Ishikawa (cell line): ENCODE measurements around the gene CLECL1.

Experiments
- CEBPB ChIP-seq: IDR thresholded peaks from 2 replicates; pipeline ENCODE4 v1.6.1; 2012
- CREB1 ChIP-seq: IDR thresholded peaks from 2 replicates; pipeline ENCODE4 v1.6.1; 2012; ENCODE audit warnings: low read depth
- EGR1 ChIP-seq: IDR thresholded peaks from 2 replicates; pipeline ENCODE4 v1.6.1; 2012
- EP300 ChIP-seq: IDR thresholded peaks from 2 replicates; pipeline ENCODE4 v1.6.1; 2012; ENCODE audit warnings: borderline replicate concordance
- FOXM1 ChIP-seq: IDR thresholded peaks from 2 replicates; pipeline ENCODE4 v1.6.1; 2012; ENCODE audit warnings: low read depth, borderline replicate concordance
- NFIC ChIP-seq: IDR thresholded peaks from 2 replicates; pipeline ENCODE4 v1.6.1; 2012
- RAD21 ChIP-seq: IDR thresholded peaks from 2 replicates; pipeline ENCODE4 v1.6.1; 2012; ENCODE audit warnings: low read depth
- TAF1 ChIP-seq: IDR thresholded peaks from 2 replicates; pipeline ENCODE4 v1.6.1; 2012; ENCODE audit warnings: low read depth, mild to moderate bottlenecking
- TCF12 ChIP-seq: IDR thresholded peaks from 2 replicates; pipeline ENCODE4 v1.6.1; 2012; ENCODE audit warnings: low read depth
- TEAD4 ChIP-seq: IDR thresholded peaks from 2 replicates; pipeline ENCODE4 v1.6.1; 2012
- YY1 ChIP-seq: IDR thresholded peaks from 2 replicates; pipeline ENCODE4 v1.6.1; 2012; ENCODE audit warnings: low read depth
- ZBTB7A ChIP-seq: IDR thresholded peaks from 2 replicates; pipeline ENCODE4 v1.6.1; 2012; ENCODE audit warnings: low read depth
- TF ChIP-seq, protein P1 (sequence below): IDR thresholded peaks from 2 replicates; pipeline ENCODE4 v1.6.1; 2012; ENCODE audit warnings: low read depth, mild to moderate bottlenecking
- TF ChIP-seq, protein P2 (sequence below): IDR thresholded peaks from 2 replicates; pipeline ENCODE4 v1.6.1; 2012
- TF ChIP-seq, protein P3 (sequence below): IDR thresholded peaks from 2 replicates; pipeline ENCODE4 v1.6.1; 2012

CLECL1 gene

DNA sequence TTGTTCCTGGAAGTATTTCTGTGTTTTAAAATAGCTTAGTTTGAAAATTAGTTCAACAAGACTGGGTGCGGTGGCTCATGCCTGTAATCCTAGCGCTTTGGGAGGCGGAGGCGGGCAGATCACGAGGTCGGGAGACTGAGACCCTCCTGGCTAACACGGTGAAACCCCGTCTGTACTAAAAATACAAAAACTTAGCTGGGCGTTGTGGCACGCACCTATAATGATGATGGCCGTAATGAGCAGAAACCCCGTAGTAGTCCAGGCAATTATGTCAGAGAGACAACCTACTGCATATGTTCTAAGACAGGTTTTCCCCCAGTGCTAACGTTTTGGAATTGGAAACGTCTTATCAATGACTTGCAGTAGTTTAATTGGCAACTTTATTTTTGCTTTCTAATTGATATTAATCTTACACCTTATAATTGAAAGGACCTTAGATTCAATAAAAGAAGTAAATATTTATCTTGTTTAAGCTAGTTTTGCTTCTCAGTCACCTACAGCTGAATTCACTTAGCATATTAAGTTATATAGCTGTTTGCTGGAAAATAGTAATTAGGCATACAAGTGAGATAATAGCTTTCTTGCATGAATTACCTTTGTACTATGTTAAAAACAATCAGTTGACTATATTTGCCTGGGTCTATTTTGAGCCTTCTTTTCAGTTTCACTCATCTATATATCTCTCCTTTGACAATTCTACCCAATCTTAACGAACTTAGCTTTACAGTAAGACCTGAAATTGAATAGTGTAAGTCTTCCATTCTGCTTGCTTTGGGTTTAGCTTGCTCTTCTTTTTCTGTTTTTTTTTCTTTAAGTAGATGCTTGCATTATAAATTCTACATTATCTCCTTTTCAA lies 15.6 kb downstream of the CLECL1 start:
- TF ChIP-seq TCF12 (no peak), ZBTB7A (no peak), CEBPB (no peak), RAD21 (no peak), TEAD4 (no peak), NFIC (no peak), FOXM1 (no peak), EGR1 (no peak), TAF1 (no peak), CREB1 (no peak), EP300 (no peak), YY1 (no peak)
- TF ChIP-seq, protein P1, sequence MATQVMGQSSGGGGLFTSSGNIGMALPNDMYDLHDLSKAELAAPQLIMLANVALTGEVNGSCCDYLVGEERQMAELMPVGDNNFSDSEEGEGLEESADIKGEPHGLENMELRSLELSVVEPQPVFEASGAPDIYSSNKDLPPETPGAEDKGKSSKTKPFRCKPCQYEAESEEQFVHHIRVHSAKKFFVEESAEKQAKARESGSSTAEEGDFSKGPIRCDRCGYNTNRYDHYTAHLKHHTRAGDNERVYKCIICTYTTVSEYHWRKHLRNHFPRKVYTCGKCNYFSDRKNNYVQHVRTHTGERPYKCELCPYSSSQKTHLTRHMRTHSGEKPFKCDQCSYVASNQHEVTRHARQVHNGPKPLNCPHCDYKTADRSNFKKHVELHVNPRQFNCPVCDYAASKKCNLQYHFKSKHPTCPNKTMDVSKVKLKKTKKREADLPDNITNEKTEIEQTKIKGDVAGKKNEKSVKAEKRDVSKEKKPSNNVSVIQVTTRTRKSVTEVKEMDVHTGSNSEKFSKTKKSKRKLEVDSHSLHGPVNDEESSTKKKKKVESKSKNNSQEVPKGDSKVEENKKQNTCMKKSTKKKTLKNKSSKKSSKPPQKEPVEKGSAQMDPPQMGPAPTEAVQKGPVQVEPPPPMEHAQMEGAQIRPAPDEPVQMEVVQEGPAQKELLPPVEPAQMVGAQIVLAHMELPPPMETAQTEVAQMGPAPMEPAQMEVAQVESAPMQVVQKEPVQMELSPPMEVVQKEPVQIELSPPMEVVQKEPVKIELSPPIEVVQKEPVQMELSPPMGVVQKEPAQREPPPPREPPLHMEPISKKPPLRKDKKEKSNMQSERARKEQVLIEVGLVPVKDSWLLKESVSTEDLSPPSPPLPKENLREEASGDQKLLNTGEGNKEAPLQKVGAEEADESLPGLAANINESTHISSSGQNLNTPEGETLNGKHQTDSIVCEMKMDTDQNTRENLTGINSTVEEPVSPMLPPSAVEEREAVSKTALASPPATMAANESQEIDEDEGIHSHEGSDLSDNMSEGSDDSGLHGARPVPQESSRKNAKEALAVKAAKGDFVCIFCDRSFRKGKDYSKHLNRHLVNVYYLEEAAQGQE, result no peak
- TF ChIP-seq, protein P2, sequence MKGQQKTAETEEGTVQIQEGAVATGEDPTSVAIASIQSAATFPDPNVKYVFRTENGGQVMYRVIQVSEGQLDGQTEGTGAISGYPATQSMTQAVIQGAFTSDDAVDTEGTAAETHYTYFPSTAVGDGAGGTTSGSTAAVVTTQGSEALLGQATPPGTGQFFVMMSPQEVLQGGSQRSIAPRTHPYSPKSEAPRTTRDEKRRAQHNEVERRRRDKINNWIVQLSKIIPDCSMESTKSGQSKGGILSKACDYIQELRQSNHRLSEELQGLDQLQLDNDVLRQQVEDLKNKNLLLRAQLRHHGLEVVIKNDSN, result no peak
- TF ChIP-seq, protein P3, sequence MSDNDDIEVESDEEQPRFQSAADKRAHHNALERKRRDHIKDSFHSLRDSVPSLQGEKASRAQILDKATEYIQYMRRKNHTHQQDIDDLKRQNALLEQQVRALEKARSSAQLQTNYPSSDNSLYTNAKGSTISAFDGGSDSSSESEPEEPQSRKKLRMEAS, result no peak

DNA sequence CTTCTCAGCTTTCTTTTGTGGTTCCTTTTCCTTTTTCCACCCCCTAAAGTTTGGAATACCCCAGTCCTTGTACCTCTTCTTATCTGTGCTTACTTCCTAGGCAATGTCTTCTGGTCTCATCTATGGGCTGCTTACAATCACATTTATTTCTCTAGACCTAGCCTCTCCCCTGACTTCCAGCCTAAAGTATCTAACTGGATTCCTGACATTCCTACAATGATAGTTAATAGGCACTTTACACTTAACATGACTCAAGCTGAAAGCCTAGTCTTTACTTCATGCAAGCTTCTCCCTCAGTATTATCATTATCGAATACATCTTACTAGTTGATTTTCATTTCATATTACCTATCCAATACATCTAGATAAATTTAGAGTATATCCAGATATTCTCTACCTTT lies 21.2 kb downstream of the CLECL1 start:
- no peak for TF ChIP-seq FOXM1
- peak; percentile 53; the same call in 1 of the 2 replicates for TF ChIP-seq TEAD4

DNA sequence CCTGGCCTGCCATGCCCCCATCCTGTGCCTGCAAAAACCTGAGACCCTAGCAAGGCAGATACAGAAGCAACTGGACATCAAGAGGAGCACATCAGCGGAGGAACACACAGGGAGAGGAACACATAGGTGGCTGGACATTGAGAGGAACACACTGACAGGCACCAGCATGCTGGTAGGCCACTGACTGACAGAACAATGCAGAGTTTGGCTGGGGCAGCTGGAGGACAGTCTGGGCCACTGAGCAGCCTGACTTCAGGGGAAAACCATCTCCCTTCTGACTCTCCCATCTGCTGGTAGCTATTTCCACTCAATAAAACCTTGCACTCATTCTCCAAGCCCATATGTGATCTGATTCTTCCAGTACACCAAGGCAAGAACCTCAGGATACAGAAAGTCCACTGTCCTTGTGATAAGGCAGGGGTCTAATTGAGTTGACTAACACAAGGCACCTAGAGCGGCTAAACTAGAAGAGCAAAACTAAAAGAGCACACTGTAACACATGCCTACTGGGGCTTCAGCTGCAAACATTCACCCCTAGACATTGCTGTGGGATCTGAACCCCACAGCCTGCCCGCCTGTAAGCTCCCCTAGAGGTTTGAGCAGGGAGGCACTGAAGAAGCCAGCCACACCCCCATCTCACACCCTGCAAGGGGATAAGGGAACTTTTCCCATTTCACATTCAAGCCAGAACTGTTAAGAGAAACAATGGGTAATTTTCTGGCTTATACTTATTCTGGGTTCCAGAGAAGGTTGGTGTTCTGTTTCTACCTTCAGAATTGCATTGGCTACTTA lies 22.1 kb downstream of the CLECL1 start:
- TF ChIP-seq, protein P3, result no peak
- TF ChIP-seq TCF12 (no peak), YY1 (no peak), TEAD4 (no peak), TAF1 (no peak)
- TF ChIP-seq, protein P2, result no peak

DNA sequence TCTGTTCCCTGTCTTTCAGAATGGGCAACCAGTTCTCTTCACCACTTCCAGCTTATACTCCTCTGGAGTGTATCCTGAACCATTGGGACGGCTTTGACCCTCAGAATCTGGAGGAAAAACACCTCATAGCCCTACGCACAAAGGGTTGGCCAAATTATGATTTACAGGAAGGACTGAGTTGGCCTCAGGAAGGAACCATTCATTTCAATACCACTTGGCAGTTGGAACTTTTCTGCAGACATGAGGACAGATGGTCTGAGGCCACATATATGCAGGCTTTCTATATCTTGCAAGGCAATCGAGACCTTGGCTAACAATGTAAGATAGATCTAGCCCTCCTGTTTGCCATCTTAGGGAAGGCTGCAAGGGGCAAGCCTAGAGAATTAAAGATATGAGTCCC lies 24.0 kb downstream of the CLECL1 start:
- no peak for TF ChIP-seq NFIC

DNA sequence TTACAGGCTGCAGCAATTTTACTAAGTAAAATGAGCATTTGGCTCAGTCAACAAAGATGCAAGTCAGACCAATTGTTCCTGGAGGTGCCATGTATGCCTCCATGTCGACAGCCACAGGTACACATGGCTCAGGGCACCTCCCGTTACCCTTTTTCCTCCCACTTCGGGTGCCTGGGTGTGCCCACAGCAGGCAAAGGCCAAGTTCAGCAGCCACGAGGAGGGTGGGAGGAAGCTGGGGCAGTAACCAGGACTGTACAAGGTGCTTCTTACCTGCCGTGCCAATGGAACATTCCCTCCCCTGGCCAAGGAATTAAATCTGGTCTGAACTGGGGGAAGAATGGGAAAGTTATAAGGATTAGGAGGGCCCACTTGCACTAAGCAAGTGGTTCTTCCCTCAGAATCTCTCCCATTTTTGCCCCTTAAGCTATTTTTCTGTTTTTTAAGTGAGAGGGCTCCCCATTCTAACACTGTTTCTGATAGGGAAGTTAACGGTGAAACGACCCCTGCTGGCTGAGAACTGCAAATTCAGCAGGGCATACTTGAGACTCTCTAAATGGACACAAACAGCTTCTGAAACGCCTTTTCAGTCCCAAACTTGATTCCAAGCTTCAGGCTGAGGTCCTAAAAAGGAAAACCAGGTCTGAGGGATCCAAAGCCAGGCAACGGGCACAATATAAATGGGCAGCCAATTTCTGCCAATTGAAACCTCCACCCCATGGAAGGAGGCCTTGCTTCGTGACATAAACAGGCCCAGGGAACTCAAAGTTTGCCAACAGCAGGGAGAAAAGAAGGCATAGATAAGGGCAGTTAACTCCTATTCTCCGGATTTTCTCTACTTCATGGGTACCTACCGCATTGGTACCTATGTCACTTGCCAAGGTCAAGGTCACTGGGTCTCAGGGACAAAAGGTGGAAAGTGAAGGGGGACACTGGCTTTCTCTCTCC lies 24.8 kb downstream of the CLECL1 start:
- TF ChIP-seq CEBPB, result no peak
- peak; percentile 78 for TF ChIP-seq RAD21

DNA sequence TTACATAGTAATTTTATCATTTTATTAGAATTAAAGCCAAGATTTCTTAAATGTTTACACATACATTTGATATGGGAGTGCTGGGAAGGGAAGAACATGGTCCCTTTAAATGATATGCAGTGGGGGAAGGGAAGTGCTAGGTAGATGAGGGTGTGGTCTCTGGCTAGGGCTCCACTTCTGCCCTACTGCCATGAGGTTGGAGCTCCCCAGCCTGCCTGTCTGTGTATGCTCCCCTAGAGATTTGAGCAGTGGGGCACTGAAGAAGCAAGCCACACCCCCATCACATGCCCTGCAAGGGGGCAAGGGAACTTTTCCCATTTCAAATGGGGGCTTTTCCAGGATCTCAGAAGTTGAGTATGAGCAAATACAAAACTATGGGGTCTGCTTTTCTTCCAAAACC lies 25.5 kb downstream of the CLECL1 start:
- TF ChIP-seq EGR1, result no peak
- no peak for TF ChIP-seq ZBTB7A
- no peak for TF ChIP-seq FOXM1

DNA sequence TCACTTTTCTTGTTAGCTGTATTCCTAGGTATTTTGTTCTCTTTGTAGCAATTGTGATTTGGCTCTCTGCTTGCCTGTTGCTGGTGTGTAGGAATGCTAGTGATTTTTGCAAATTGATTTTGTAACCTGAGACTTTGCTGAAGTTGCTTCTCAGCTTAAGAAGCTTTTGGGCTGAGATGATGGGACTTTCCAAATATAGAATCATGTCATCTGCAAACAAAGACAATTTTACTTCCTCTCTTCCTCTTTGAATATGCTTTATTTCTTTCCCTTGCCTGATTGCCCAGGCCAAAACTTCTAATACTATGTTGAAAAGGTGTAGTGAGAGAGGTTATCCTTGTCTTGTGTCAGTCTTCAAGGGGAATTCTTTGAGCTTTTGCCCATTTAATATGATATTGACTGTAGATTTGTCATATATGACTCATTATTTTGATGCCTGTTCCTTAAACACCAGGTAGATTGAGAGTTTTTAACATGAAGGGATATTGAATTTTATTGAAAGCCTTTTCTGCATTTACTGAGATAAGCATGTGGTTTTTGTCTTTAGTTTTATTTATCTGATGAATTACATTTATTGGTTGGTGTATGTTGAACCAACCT lies 26.7 kb downstream of the CLECL1 start:
- TF ChIP-seq ZBTB7A, result no peak
- TF ChIP-seq CEBPB, result no peak
- no peak for TF ChIP-seq YY1
- TF ChIP-seq TCF12, result no peak
- no peak for TF ChIP-seq FOXM1
- TF ChIP-seq NFIC, result no peak
- no peak for TF ChIP-seq TEAD4
- no peak for TF ChIP-seq RAD21
- TF ChIP-seq EGR1, result no peak
- TF ChIP-seq EP300, result no peak
- TF ChIP-seq, protein P3, result no peak
- TF ChIP-seq, protein P2, result no peak
- TF ChIP-seq, protein P1, result no peak
- no peak for TF ChIP-seq TAF1
- TF ChIP-seq CREB1, result no peak
